Hepatocyte (in vitro differentiated cells): Measurements from ENCODE around the gene C14orf180. TPM values are rescaled to one million over a fixed set of nuclear protein-coding genes. Genes with fewer than 3 reads are reported as not detected.

ENCODE experiments used
- DNase-seq: peaks from one replicate; pipeline ENCODE4 v3.0.0-alpha.2; 2016; ENCODE audit warnings: low spot score
- H2AFZ ChIP-seq: fragments of 200-600 bp; sonication (generic); 2 replicates; pipeline ENCODE4 v1.6.0; 2016; ENCODE audit warnings: antibody characterized with exemption, mild to moderate bottlenecking
- H3K27ac ChIP-seq: fragments of 200-600 bp; sonication (generic); 2 replicates; pipeline ENCODE4 v1.5.1; 2016; ENCODE audit warnings: mild to moderate bottlenecking
- H3K27me3 ChIP-seq: fragments of 200-600 bp; sonication (generic); 2 replicates; pipeline ENCODE4 v1.6.1; 2016
- H3K36me3 ChIP-seq: fragments of 200-600 bp; sonication (generic); replicated peaks from 2 replicates; pipeline ENCODE4 v1.5.1; 2016; ENCODE audit warnings: low read depth; ENCODE audit not compliant: insufficient read depth
- H3K4me1 ChIP-seq: fragments of 200-600 bp; sonication (generic); 2 replicates; pipeline ENCODE4 v1.5.1; 2016; ENCODE audit warnings: mild to moderate bottlenecking, moderate library complexity; ENCODE audit not compliant: insufficient read depth
- H3K4me2 ChIP-seq: fragments of 200-600 bp; sonication (generic); 2 replicates; pipeline ENCODE4 v1.6.0; 2016
- H3K4me3 ChIP-seq: fragments of 200-600 bp; sonication (generic); 2 replicates; pipeline ENCODE4 v1.5.1; 2016; ENCODE audit warnings: mild to moderate bottlenecking
- H3K79me2 ChIP-seq: fragments of 200-600 bp; sonication (generic); 2 replicates; pipeline ENCODE4 v1.6.0; 2017; ENCODE audit warnings: mild to moderate bottlenecking
- H3K9me2 ChIP-seq: fragments of 200-600 bp; sonication (generic); replicated peaks from 2 replicates; pipeline ENCODE4 v1.6.0; 2017; ENCODE audit warnings: mild to moderate bottlenecking; ENCODE audit not compliant: insufficient read depth
- H3K9me3 ChIP-seq: fragments of 200-600 bp; sonication (generic); 2 replicates; pipeline ENCODE4 v1.5.1; 2016; ENCODE audit warnings: low read depth, mild to moderate bottlenecking
- H4K20me1 ChIP-seq: fragments of 200-600 bp; sonication (generic); 2 replicates; pipeline ENCODE4 v1.6.0; 2016; ENCODE audit warnings: mild to moderate bottlenecking; ENCODE audit not compliant: insufficient read depth, poor library complexity, severe bottlenecking
- EZH2 ChIP-seq: fragments of 200-600 bp; sonication (generic); IDR thresholded peaks from 2 replicates; pipeline ENCODE4 v1.6.1; 2016; ENCODE audit warnings: antibody characterized with exemption, mild to moderate bottlenecking, borderline replicate concordance
- EZH2phosphoT487 ChIP-seq: fragments of 200-600 bp; sonication (generic); IDR thresholded peaks from one replicate; pipeline ENCODE4 v1.6.1; 2018; ENCODE audit warnings: antibody characterized with exemption, mild to moderate bottlenecking, low read depth, moderate library complexity; ENCODE audit not compliant: unreplicated experiment, severe bottlenecking
- WGBS: methylation state at CpG from one replicate; pipeline ENCODE4 v1.1.6; 2016; ENCODE audit warnings: low lambda C conversion rate; ENCODE audit errors: missing lambda C conversion rate; 5-methylcytosine and 5-hydroxymethylcytosine counted together
- polyA plus RNA-seq: library from polyadenylated mRNA; unstranded; fragments of >200 nt; fragmentation: Nextera tagmentation; extraction: Ambion mirVana; gene quantifications from 2 replicates; pipeline ENCODE4 v1.2.1, GENCODE V29; 2016
- total RNA-seq: library from RNA; depleted of rRNA; stranded (reverse); fragments of >200 nt; gene quantifications from 2 replicates; pipeline ENCODE4 v1.2.3, GENCODE V29; 2014
- TF ChIP-seq, protein P1 (sequence below): fragments of 200-600 bp; sonication (generic); IDR thresholded peaks from 2 replicates; pipeline ENCODE4 v1.5.1; 2016; ENCODE audit warnings: antibody characterized with exemption, mild to moderate bottlenecking; ENCODE audit not compliant: poor library complexity

The C14orf180 gene
- total RNA-seq (1.2 and 2.4 TPM in 2 replicates), polyA plus RNA-seq (1.1 and 4.5 TPM in 2 replicates)

DNA sequence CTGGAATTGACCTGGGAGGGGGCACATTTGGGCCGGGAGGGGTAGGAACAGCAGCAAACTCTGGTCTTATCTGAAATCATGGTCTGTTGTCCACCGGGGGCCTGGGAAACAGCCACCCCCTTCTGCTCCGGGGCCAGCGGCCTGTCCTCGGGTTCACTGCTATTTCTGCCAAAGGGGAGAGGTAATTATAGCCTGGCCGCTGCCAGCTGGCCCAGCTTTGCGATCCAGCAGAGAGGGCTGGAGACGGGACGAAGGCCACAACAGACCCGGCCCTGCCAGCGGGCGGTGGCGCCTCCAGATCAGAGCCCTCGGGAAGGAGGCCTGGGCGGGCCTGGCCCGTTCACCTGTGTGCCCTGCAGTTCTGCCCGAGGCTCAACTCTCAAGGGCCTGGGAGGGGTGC is at the start of gene C14orf180:
Gene C14orf180 (plus strand): TSS at position 258 of the 400 bp plus-strand sequence. CDS start 6,667 bp downstream, outside the sequence.
- Histone ChIP-seq H3K27me3 (no peaks in the 10 kb centered on the region), H3K27ac (no peak within 1 kb of the TSS), H3K36me3 (no peaks in the 10 kb centered on the region), H3K4me3 (no peak within 1 kb of the TSS), H2AFZ (no peak within 1 kb of the TSS), H4K20me1 (no peaks in the 10 kb centered on the region), H3K79me2 (no peaks in the 10 kb centered on the region), H3K9me3 (no peaks in the 10 kb centered on the region), H3K4me2 (peak within 1 kb of the TSS; percentile 46), H3K4me1 (peaks cover 72% of the 10 kb centered on the region), H3K9me2 (no peaks in the 10 kb centered on the region)
- 84% methylated on average over 17 of the region's 17 CpGs for WGBS
- TF ChIP-seq EZH2phosphoT487 (no peak), EZH2 (no peak)
- no peak for DNase-seq

DNA sequence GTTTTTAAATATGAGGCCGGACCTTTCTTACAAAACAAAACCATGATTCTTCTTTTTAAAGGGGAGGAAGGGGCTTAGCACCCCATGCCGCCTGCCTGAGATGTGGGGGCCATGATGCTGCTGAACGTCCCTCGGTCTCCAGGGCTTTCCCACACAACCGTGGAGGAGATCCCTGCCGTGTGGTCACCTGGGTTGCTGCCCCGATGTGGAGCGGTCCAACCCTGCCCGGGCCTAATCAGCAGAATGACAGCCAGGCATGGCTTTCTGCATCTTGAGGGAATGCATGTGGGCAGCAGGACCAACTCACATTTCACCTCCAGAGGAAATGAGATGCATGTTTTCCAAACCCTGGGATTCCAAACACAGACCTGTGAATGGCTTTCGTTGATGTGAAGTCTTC is 48.9 kb upstream of the C14orf180 start:
- H3K4me3 ChIP-seq = no peak overlapping the region
- no peak for DNase-seq
- H3K27me3 ChIP-seq = no peaks in the 10 kb centered on the region
- H2AFZ ChIP-seq = no peak overlapping the region
- no peaks in the 10 kb centered on the region for H4K20me1 ChIP-seq
- H3K9me2 ChIP-seq = no peaks in the 10 kb centered on the region
- H3K4me1 ChIP-seq = no peaks in the 10 kb centered on the region
- WGBS = 82% methylated on average over 10 of the region's 10 CpGs
- H3K79me2 ChIP-seq = no peaks in the 10 kb centered on the region
- no peak overlapping the region for H3K4me2 ChIP-seq
- H3K9me3 ChIP-seq = no peaks in the 10 kb centered on the region
- no peaks in the 10 kb centered on the region for H3K36me3 ChIP-seq
- TF ChIP-seq, protein P1, sequence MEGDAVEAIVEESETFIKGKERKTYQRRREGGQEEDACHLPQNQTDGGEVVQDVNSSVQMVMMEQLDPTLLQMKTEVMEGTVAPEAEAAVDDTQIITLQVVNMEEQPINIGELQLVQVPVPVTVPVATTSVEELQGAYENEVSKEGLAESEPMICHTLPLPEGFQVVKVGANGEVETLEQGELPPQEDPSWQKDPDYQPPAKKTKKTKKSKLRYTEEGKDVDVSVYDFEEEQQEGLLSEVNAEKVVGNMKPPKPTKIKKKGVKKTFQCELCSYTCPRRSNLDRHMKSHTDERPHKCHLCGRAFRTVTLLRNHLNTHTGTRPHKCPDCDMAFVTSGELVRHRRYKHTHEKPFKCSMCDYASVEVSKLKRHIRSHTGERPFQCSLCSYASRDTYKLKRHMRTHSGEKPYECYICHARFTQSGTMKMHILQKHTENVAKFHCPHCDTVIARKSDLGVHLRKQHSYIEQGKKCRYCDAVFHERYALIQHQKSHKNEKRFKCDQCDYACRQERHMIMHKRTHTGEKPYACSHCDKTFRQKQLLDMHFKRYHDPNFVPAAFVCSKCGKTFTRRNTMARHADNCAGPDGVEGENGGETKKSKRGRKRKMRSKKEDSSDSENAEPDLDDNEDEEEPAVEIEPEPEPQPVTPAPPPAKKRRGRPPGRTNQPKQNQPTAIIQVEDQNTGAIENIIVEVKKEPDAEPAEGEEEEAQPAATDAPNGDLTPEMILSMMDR = no peak
- TF ChIP-seq EZH2phosphoT487 (no peak), EZH2 (no peak)
- no peak overlapping the region for H3K27ac ChIP-seq

DNA sequence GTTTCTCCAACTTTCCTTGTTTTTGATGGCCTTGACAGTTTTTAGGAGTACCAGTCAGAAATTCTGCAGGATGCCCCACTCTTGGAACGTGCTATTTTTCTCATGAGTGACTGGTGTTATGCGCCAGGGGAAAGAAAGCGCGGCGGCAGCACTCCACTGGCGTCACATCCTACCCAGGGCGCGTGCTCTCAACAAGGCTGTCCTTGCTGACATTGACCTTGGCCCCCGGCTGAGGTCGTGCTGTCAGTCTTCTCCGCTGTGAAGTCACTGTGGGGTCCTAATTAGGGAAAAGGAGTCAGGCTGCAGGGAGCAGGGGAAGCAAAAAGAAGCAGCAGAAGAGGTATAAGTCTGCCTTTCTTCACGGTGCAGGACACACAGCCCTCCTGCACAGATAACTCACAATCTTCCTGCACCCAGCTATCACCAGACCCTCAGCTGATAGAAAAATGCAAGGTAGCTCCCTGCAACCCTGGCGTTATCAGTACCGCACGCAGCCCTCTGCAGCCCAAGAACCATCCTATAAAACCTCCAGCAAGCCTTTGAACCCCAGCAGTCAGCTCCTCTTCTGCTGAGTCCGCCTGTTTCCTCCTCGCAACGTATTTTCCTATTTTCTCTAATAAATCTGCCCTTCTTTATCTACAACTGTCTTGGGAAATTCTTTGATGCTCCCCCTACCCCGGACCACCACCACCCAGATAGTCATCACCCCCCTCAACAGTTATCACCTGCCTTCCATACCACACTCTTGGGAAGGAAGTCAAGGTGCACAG is 48.0 kb upstream of the C14orf180 start:
- Histone ChIP-seq H3K36me3 (no peaks in the 10 kb centered on the region), H3K9me2 (no peaks in the 10 kb centered on the region), H3K4me3 (no peak overlapping the region), H3K27me3 (no peaks in the 10 kb centered on the region), H4K20me1 (no peaks in the 10 kb centered on the region), H3K4me2 (no peak overlapping the region), H3K9me3 (no peaks in the 10 kb centered on the region), H3K27ac (no peak overlapping the region), H3K4me1 (no peaks in the 10 kb centered on the region), H3K79me2 (no peaks in the 10 kb centered on the region), H2AFZ (no peak overlapping the region)
- no peak for TF ChIP-seq EZH2phosphoT487
- no peak for TF ChIP-seq EZH2
- TF ChIP-seq, protein P1 = no peak
- DNase-seq = no peak
- WGBS = 77% methylated on average over 18 of the region's 19 CpGs

DNA sequence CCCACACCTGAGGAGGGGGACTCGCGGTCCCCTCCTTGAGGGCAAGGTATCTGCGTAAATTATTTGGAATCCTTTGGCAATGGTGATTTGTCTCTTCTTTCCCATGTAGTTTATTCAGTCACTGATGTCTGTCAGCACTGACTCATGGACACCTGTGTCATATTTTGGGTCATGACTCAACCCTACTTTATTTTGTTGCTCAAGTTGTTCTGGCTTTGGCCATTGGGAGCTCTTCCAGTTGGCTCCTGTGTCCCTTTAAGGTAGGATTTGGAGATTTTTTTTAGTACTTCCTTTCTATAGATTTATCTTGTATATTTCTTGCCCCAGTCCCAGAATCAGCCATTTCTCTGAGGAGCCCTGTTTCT is 47.4 kb upstream of the C14orf180 start:
- Histone ChIP-seq H3K4me2 (no peak overlapping the region), H3K9me3 (no peaks in the 10 kb centered on the region), H3K36me3 (no peaks in the 10 kb centered on the region), H3K79me2 (no peaks in the 10 kb centered on the region), H3K4me1 (no peaks in the 10 kb centered on the region), H3K27me3 (no peaks in the 10 kb centered on the region), H2AFZ (no peak overlapping the region), H3K27ac (no peak overlapping the region), H3K9me2 (no peaks in the 10 kb centered on the region), H4K20me1 (no peaks in the 10 kb centered on the region), H3K4me3 (no peak overlapping the region)
- 87% methylated on average over 3 of the region's 3 CpGs for WGBS
- no peak for TF ChIP-seq EZH2
- TF ChIP-seq, protein P1 = no peak
- no peak for TF ChIP-seq EZH2phosphoT487
- DNase-seq = no peak
